K562 (cell line): ENCODE data around the gene SNRNP200. TPM values are rescaled to one million over a fixed set of nuclear protein-coding genes. Genes with fewer than 3 reads are reported as not detected.

Experiments used
- EGR1 ChIP-seq: fragments of 450-650 bp; conservative IDR thresholded peaks from 2 replicates; pipeline ENCODE4 v1.6.1; 2017; ENCODE audit warnings: mild to moderate bottlenecking
- ETV1 ChIP-seq: fragments of 450-650 bp; conservative IDR thresholded peaks from 2 replicates; pipeline ENCODE4 v1.6.1; 2016; ENCODE audit warnings: missing genetic modification characterization, control low read depth, low read depth, missing compliant biosample characterization
- RBFOX2 ChIP-seq: fragments of 200-400 bp; formaldehyde crosslinking; IDR thresholded peaks from 2 replicates; pipeline ENCODE4 v1.6.1; 2017; ENCODE audit warnings: low read depth, mild to moderate bottlenecking, low read length, moderate library complexity
- SAP30 ChIP-seq: fragments of 200-600 bp; sonication (generic); IDR thresholded peaks from 2 replicates; pipeline ENCODE4 v1.6.1; 2012; ENCODE audit warnings: borderline replicate concordance, low read depth, mild to moderate bottlenecking, moderate library complexity, low read length, control low read depth, inconsistent platforms; ENCODE audit not compliant: insufficient read depth, poor library complexity, severe bottlenecking
- TSC22D4 ChIP-seq: fragments of 450-650 bp; IDR thresholded peaks from 2 replicates; pipeline ENCODE4 v1.6.1; 2016; ENCODE audit warnings: missing genetic modification characterization, missing biosample characterization, control low read depth
- ZC3H4 ChIP-seq: sonication (generic); formaldehyde crosslinking; IDR thresholded peaks from 2 replicates; pipeline ENCODE4 v1.9.0; 2021; ENCODE audit warnings: missing genetic modification reagents, borderline replicate concordance
- ZNF274 ChIP-seq: IDR thresholded peaks from 2 replicates; pipeline ENCODE4 v1.6.1; 2011; ENCODE audit warnings: low read depth, mild to moderate bottlenecking, low read length, moderate library complexity, borderline replicate concordance
- polyA plus RNA-seq, 8 experiments: library from polyadenylated mRNA; depleted of rRNA in 4 of 8; stranded (reverse) in 5 of 8; unstranded in 3 of 8; fragments of >200 nt; fragmentation: Nextera tagmentation in 2 of 8; fragmentation: Illumina TruSeq in 1 of 8; extraction: Ambion mirVana in 2 of 8; extraction: Trizol in 1 of 8; gene quantifications; 2 replicates each; pipeline versions ENCODE4 v1.2.1 to v1.2.3, GENCODE V29; 2011 to 2014; ENCODE audit warnings: inconsistent platforms in 1 of 8, missing spikeins in 1 of 8
- total RNA-seq, 7 experiments: library from RNA; depleted of rRNA in 6 of 7; stranded (reverse); fragments of >200 nt in 6 of 7; fragmentation: Illumina TruSeq in 2 of 7; extraction: Trizol in 2 of 7; gene quantifications; 2 replicates each; pipeline versions ENCODE4 v1.2.1 to v1.2.3, GENCODE V29; 2011 to 2021; ENCODE audit warnings: low replicate concordance in 1 of 7
- TF ChIP-seq, protein P1 (sequence below): fragments of 450-650 bp; IDR thresholded peaks from one replicate; pipeline ENCODE4 v1.6.1; 2018; ENCODE audit warnings: mild to moderate bottlenecking, moderate library complexity; ENCODE audit not compliant: partially characterized antibody
- TF ChIP-seq, protein P2 (sequence below), 2 experiments: fragments of 450-650 bp in 1 of 2; sonication (generic) in 1 of 2; formaldehyde crosslinking in 1 of 2; IDR thresholded peaks; 2 replicates each; pipeline versions ENCODE4 v1.7.1 to v1.9.0; 2016 to 2022; ENCODE audit warnings: inconsistent platforms in 1 of 2, mild to moderate bottlenecking in 1 of 2, missing genetic modification reagents in 1 of 2

SNRNP200 gene
- total and polyA plus RNA-seq, 9 of the 15 experiments (the other 6 are each of a cell fraction or from before 2014, with no cell fraction given), result 76.1 to 231 (median 155) TPM

DNA sequence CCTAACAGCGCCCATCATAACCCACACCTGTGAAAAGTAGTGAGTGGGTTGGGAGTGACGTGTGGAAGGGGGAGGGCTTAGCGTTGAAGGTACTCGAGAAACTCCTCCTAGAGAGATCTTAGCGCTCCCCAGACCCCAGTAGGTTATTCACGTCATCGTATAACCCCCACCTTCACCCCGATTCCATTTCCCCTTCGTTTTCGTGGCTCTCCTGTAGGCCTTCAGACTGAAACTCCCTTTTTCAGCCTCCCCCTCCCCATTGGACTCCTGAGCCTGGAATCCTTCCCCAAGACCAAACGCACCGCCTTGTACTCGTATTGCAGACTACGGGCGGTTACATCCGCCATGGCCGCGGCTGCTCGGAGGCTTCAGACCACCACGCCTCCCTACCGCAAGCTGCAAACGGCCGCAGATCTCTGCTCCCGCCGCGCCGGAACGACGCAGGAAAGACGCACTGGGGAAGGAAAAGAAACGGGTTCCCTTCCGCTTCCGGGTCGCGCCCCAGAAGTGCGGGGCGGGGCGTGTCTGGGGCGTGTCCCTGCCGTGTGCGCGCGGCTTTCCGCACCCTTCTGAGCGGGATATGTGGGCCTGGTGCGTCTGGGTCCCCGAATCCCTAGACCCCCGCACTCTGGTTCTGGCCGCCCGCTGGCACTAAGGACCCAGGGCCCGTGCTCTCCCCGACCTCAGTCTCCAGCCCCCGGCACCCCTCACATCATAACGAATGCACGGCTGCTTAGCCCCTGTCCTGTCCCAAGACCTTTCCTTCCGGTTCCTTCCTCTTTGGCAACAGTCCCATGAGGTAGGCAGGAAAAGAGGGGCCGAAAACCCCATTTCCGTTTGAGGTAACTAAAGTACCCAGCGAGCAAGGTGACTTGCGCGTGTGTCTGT, at the start of gene SNRNP200 (continued):
- TF ChIP-seq ZC3H4 (CRISPR knock-in tag) (no peak), RBFOX2 (peak; percentile 96), ETV1 (peak; percentile 85), ZNF274 (no peak), SAP30 (peak; percentile 89), TSC22D4 (tag) (no peak), EGR1 (0 out of 2 replicates have a peak, but pooled peaks have one; percentile 14)
- TF ChIP-seq, protein P1, sequence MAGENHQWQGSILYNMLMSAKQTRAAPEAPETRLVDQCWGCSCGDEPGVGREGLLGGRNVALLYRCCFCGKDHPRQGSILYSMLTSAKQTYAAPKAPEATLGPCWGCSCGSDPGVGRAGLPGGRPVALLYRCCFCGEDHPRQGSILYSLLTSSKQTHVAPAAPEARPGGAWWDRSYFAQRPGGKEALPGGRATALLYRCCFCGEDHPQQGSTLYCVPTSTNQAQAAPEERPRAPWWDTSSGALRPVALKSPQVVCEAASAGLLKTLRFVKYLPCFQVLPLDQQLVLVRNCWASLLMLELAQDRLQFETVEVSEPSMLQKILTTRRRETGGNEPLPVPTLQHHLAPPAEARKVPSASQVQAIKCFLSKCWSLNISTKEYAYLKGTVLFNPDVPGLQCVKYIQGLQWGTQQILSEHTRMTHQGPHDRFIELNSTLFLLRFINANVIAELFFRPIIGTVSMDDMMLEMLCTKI, result no peak
- TF ChIP-seq, protein P2, sequence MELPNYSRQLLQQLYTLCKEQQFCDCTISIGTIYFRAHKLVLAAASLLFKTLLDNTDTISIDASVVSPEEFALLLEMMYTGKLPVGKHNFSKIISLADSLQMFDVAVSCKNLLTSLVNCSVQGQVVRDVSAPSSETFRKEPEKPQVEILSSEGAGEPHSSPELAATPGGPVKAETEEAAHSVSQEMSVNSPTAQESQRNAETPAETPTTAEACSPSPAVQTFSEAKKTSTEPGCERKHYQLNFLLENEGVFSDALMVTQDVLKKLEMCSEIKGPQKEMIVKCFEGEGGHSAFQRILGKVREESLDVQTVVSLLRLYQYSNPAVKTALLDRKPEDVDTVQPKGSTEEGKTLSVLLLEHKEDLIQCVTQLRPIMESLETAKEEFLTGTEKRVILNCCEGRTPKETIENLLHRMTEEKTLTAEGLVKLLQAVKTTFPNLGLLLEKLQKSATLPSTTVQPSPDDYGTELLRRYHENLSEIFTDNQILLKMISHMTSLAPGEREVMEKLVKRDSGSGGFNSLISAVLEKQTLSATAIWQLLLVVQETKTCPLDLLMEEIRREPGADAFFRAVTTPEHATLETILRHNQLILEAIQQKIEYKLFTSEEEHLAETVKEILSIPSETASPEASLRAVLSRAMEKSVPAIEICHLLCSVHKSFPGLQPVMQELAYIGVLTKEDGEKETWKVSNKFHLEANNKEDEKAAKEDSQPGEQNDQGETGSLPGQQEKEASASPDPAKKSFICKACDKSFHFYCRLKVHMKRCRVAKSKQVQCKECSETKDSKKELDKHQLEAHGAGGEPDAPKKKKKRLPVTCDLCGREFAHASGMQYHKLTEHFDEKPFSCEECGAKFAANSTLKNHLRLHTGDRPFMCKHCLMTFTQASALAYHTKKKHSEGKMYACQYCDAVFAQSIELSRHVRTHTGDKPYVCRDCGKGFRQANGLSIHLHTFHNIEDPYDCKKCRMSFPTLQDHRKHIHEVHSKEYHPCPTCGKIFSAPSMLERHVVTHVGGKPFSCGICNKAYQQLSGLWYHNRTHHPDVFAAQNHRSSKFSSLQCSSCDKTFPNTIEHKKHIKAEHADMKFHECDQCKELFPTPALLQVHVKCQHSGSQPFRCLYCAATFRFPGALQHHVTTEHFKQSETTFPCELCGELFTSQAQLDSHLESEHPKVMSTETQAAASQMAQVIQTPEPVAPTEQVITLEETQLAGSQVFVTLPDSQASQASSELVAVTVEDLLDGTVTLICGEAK (IDR thresholded peaks at IDR 0.05), result peak; percentile 99
- TF ChIP-seq, protein P2 (CRISPR knock-in tag; IDR thresholded peaks at IDR 0.05), result no peak
